Measurements from ENCODE around the gene PPM1E. TPM values are rescaled to one million over a fixed set of nuclear protein-coding genes. Genes with fewer than 3 reads are reported as not detected.

Gene PPM1E
- total RNA-seq, 1 experiment from 2014 or later, result 0.09 TPM

GRCh38 chr17:58806046-58806445, 50.4 kb downstream of the PPM1E start:
- no peaks in the 10 kb centered on the region for H3K36me3 Mint-ChIP-seq (ENCODE audit: insufficient read depth, unreplicated experiment)
- CTCF ChIA-PET, result no interaction called here
- no TSS peak for BruUV-seq (replicated peaks)
- no peaks in the 10 kb centered on the region for H3K9me3 Mint-ChIP-seq (ENCODE audit: low read depth, unreplicated experiment)
- H3K4me3 Mint-ChIP-seq (ENCODE audit: low read depth, unreplicated experiment), result no peak overlapping the region
- no peaks in the 10 kb centered on the region for H3K4me1 Mint-ChIP-seq (ENCODE audit: low read depth, unreplicated experiment)
- H3K27me3 Mint-ChIP-seq (ENCODE audit: unreplicated experiment), result no peaks in the 10 kb centered on the region
- intact Hi-C loops (cut with micrococcal nuclease; ENCODE audit: unreplicated experiment), result no loop called here
- TF ChIP-seq CTCF (IDR thresholded peaks at IDR 0.05; ENCODE audit: unreplicated experiment), result no peak
- no peak for DNase-seq
- no peak overlapping the region for H3K27ac Mint-ChIP-seq (ENCODE audit: unreplicated experiment)

- BruUV-seq (replicated peaks), result no TSS peak
- CTCF ChIA-PET, result interaction anchor here (0.6 to 0.9 kb wide), 3 partner anchors 54 to 1394 kb away, joined by 3 read pairs; no protein-coding TSS in a partner anchor
- Mint-ChIP-seq H3K36me3 (ENCODE audit: insufficient read depth, unreplicated experiment) (no peaks in the 10 kb centered on the region), H3K27ac (ENCODE audit: unreplicated experiment) (no peak overlapping the region), H3K9me3 (ENCODE audit: low read depth, unreplicated experiment) (no peaks in the 10 kb centered on the region), H3K4me1 (ENCODE audit: low read depth, unreplicated experiment) (no peaks in the 10 kb centered on the region), H3K4me3 (ENCODE audit: low read depth, unreplicated experiment) (no peak overlapping the region), H3K27me3 (ENCODE audit: unreplicated experiment) (no peaks in the 10 kb centered on the region)
- TF ChIP-seq CTCF (IDR thresholded peaks at IDR 0.05; ENCODE audit: unreplicated experiment), result no peak
- intact Hi-C loops (cut with micrococcal nuclease; ENCODE audit: unreplicated experiment), result no loop called here
- DNase-seq, result no peak
Observed at GRCh38 chr17:58808609-58809563, 53.2 kb downstream of the PPM1E start.

GRCh38 chr17:58809564-58809936, 53.9 kb downstream of the PPM1E start:
- CTCF ChIA-PET, result interaction anchor here (0.8 to 0.9 kb wide), 2 partner anchors 54 to 65 kb away, joined by 3 read pairs; no protein-coding TSS in a partner anchor

GRCh38 chr17:58811290-58811689, 55.6 kb downstream of the PPM1E start:
- Mint-ChIP-seq H3K4me3 (ENCODE audit: low read depth, unreplicated experiment) (no peak overlapping the region), H3K27ac (ENCODE audit: unreplicated experiment) (no peak overlapping the region), H3K36me3 (ENCODE audit: insufficient read depth, unreplicated experiment) (no peaks in the 10 kb centered on the region), H3K9me3 (ENCODE audit: low read depth, unreplicated experiment) (no peaks in the 10 kb centered on the region), H3K4me1 (ENCODE audit: low read depth, unreplicated experiment) (no peaks in the 10 kb centered on the region), H3K27me3 (ENCODE audit: unreplicated experiment) (no peaks in the 10 kb centered on the region)
- no TSS peak for BruUV-seq (replicated peaks)
- intact Hi-C loops (cut with micrococcal nuclease; ENCODE audit: unreplicated experiment), result no loop called here
- DNase-seq, result no peak
- CTCF ChIA-PET, result no interaction called here
- no peak for TF ChIP-seq CTCF (IDR thresholded peaks at IDR 0.05; ENCODE audit: unreplicated experiment)

More at GRCh38 chr17:58809564-58809936, 53.9 kb downstream of the PPM1E start:
- no peaks in the 10 kb centered on the region for H3K27me3 Mint-ChIP-seq (ENCODE audit: unreplicated experiment)
- H3K4me3 Mint-ChIP-seq (ENCODE audit: low read depth, unreplicated experiment), result no peak overlapping the region
- no peaks in the 10 kb centered on the region for H3K9me3 Mint-ChIP-seq (ENCODE audit: low read depth, unreplicated experiment)
- H3K27ac Mint-ChIP-seq (ENCODE audit: unreplicated experiment), result no peak overlapping the region
- no peaks in the 10 kb centered on the region for H3K4me1 Mint-ChIP-seq (ENCODE audit: low read depth, unreplicated experiment)
- no peaks in the 10 kb centered on the region for H3K36me3 Mint-ChIP-seq (ENCODE audit: insufficient read depth, unreplicated experiment)
- TF ChIP-seq CTCF (IDR thresholded peaks at IDR 0.05; ENCODE audit: unreplicated experiment), result no peak
- intact Hi-C loops (cut with micrococcal nuclease; ENCODE audit: unreplicated experiment), result no loop called here
- DNase-seq, result no peak
- no TSS peak for BruUV-seq (replicated peaks)
